Kidney capillary endothelial cell (primary cell): ENCODE measurements around the gene KMO.

Experiments
- DNase-seq: peaks from one replicate; pipeline ENCODE4 v3.0.0-alpha.2; 2018; ENCODE audit warnings: low spot score

Gene KMO

DNA sequence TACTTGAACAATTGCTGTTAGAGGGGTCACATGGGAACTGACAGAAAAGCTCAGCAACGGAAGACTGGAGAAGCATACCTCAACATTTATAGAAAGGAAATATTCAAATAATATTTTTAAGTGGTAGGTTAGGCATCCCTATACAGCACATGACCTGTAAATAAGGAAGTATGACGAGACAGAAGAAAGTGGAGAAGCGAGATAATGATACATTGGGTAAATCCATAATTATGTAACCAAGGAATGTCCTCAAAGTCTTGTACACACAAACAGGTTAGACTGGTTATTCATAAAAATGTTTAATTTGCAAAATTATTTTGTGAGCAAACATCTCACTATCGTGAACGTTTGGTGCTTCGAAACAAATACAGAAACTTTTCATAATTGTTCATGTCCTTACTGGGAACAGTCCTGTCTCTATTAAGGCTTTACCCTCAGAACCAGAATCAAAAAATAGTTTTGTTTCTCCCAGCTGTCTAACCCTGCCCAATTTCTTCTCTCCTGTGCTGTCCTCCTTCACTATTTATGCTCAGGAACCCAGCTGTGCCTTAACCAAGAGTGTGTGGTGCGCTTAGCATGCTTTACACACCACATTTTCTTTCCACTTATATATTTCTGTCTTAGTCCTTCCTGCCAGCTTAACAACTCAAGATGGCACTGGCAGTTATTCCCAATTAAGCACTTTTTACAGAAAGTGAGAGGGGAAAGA, 10.2 kb downstream of the KMO start:
- DNase-seq: no peak

DNA sequence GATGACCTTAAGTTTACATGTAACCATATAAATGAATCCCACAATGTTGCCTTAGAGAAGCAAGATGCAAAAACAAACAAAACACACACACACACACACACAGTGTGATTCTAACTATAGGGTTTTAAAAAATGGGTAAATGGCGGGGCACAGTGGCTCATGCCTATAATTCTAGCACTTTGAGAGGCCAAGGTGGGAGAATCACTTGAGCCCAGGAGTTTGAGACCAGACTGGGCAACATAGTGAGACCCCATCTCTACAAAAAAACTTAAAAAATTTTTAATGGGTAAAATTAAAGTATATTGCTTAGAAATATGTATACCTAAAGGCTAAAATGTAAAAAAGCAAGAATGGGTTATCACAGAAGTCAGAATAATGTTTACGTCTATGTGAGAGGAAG, 15.8 kb downstream of the KMO start:
- DNase-seq: no peak

- DNase-seq: no peak
Observed at GRCh38 chr1:241550318-241550717, 18.1 kb downstream of the KMO start.

- no peak for DNase-seq
Observed at GRCh38 chr1:241551759-241552638, 19.8 kb downstream of the KMO start.

- no peak for DNase-seq
Observed at GRCh38 chr1:241553886-241554592, 21.9 kb downstream of the KMO start.

DNA sequence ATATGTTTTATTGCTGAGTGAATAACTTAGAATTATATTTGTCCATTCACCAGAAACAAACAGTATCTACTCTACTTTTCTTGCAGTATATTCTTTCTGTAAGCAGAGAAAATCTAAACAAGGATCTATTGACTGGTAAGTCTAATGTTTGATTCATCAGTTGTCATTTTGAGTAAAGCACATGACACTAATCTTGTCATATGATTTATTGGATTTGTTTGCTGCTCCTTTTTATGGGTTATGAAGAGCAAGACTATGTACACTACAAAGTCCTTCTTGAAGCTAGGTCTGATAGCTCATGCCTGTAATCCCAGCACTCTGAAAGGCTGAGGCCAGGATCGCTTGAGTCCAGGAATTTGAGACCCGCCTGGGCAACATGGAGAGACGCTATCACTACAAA, 23.3 kb downstream of the KMO start:
- no peak for DNase-seq

GRCh38 chr1:241557031-241557430, 24.9 kb downstream of the KMO start:
- no peak for DNase-seq

- no peak for DNase-seq
Observed at GRCh38 chr1:241557551-241558193, 25.5 kb downstream of the KMO start.

DNA sequence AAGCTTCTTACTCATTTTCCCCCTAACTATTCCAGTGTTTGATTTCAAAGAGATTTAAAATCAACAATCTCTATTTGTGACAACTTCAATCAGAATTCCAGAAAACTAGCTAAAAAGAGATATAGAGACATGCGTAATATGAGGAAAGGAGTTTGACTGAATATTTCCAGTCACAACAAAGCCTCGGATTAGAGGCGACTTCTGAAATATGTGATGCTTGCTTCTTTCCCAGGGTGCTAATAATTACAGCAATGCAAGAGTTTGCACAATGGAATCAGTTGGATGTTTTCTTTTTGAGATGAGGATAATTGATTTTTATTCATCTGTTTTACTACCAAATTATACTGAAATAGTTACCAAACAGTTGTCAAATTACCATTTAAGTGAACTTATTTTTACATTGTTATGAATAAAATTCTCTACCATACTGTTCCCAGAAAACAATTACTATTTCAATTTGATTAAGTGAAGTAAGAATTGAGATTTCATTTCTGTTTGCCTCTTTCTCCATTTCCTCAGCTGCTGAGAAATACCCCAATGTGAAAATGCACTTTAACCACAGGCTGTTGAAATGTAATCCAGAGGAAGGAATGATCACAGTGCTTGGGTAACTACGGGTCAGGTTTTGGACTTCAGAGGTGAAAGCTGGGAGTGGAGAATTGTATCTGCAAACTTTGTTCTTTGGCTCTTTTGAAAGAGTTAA, 28.1 kb downstream of the KMO start:
- no peak for DNase-seq

DNA sequence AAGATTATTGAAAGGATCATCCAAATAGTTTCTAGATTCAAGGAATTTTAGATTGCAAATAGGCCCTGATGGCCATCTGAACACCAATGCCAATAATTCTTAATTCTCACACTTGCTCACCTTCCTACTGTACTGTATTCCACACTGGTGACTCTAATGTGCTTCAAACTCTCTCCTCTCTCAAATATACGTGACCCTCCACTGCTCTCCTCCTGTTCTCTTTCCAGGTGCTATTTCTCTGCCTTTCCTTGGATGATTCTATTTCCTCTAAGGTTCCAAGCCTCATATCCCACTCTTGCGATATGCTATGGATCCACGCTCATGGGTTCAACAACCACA, 28.6 kb downstream of the KMO start:
- no peak for DNase-seq

DNA sequence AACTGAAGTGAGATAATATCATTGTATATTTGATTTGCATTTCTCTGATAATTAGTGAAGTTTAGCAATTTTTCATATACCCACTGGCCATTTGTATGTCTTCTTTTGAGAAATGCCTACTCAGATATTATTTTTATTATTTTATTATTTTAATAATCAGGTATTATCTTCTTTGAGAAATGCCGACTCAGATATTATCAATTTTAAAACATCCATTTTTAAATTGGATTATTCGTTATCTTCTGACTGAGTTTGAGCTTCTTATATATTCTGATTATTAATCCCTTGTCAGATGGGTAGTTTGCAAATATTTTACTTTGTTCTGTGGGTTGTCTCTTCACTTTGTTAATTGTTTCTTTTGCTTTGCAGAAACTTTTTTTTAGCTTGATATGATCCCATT, 37.7 kb downstream of the KMO start:
- DNase-seq: no peak

- no peak for DNase-seq
Observed at GRCh38 chr1:241574154-241574553, 42.0 kb downstream of the KMO start.

GRCh38 chr1:241579434-241579833, 47.3 kb downstream of the KMO start:
- DNase-seq: no peak

GRCh38 chr1:241582921-241583321, 50.7 kb downstream of the KMO start:
- DNase-seq: no peak

DNA sequence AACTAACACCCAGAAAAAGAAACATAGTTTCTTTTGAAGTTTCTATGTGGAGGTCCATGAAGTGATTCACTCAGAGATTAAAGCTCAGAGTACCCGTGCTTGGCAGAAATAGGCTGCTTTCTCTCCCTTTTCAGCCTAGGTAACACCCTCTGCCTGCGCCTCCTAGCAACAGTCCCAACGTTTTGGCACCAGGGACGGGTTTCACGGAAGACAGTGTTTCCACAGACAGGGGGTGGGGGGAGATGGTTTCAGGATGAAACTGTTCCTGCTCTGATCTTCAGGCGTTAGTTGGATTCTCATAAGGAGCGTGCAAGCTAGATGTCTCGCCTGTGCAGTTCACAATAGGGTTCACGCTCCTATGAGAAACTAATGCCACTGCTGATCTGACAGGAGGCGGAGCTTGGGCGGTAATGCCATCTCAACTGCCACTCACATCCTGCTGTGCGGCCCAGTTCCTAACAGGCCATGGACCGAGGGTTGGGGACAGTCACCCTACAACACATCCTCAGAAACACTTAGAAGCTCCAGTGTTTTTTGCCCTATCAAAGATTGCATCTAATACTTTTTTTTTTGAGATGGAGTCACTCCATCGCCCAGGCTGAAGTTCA, 54.8 kb downstream of the KMO start:
- DNase-seq: no peak

- no peak for DNase-seq
Observed at GRCh38 chr1:241589521-241589920, 57.3 kb downstream of the KMO start.

- DNase-seq: no peak
Observed at GRCh38 chr1:241590719-241591118, 58.5 kb downstream of the KMO start.

- DNase-seq: no peak
Observed at GRCh38 chr1:241591317-241591716, 59.1 kb downstream of the KMO start.

- no peak for DNase-seq
Observed at GRCh38 chr1:241591736-241592135, 59.6 kb downstream of the KMO start.

- DNase-seq: peak; percentile 39
Observed at GRCh38 chr1:241592273-241592958, 60.2 kb downstream of the KMO start.

GRCh38 chr1:241593186-241593585, 61.0 kb downstream of the KMO start:
- DNase-seq: no peak
